A673 (cell line): ENCODE measurements around the gene CNN2. TPM values are rescaled to one million over a fixed set of nuclear protein-coding genes. Genes with fewer than 3 reads are reported as not detected.

ENCODE experiments used
- BruUV-seq: library from RNA; stranded (reverse); fragments of 400-500 nt; replicated peaks from 2 replicates; lab custom pipeline; 2021; lab: Mats Ljungman, UMichigan
- CTCF ChIA-PET: fragments of 300-600 bp; sonication (Branson Sonifier 250); formaldehyde crosslinking; loops from one replicate; lab custom pipeline; 2022; ENCODE audit warnings: antibody characterized with exemption; lab: Charles Lee
- POLR2A ChIA-PET: fragments of 300-600 bp; sonication (Branson Sonifier 250); formaldehyde crosslinking; loops from one replicate; lab custom pipeline; 2022; ENCODE audit warnings: antibody characterized with exemption; ENCODE audit not compliant: low non-redundant PET; lab: Charles Lee
- DNase-seq: peaks from one replicate; pipeline ENCODE4 v3.0.0-alpha.2; 2015; ENCODE audit warnings: low spot score
- H3K27ac ChIP-seq: fragments of 200-600 bp; sonication (generic); 2 replicates; pipeline ENCODE4 v1.5.1; 2016; ENCODE audit warnings: mixed run types, low read depth, mild to moderate bottlenecking, mixed read lengths, antibody characterized with exemption, low read length; ENCODE audit not compliant: poor library complexity, severe bottlenecking
- H3K27me3 ChIP-seq: fragments of 200-600 bp; sonication (generic); replicated peaks from 2 replicates; pipeline ENCODE4 v1.6.1; 2017; ENCODE audit warnings: mixed run types, low read depth, mild to moderate bottlenecking, mixed read lengths, antibody characterized with exemption, low read length; ENCODE audit not compliant: insufficient read depth, poor library complexity
- H3K36me3 ChIP-seq: fragments of 200-600 bp; sonication (generic); 2 replicates; pipeline ENCODE4 v1.6.1; 2016; ENCODE audit warnings: mixed run types, mild to moderate bottlenecking, mixed read lengths, antibody characterized with exemption, low read length; ENCODE audit not compliant: insufficient read depth, poor library complexity, severe bottlenecking
- H3K4me1 ChIP-seq: fragments of 200-600 bp; sonication (generic); 2 replicates; pipeline ENCODE4 v1.6.1; 2017; ENCODE audit warnings: mixed run types, mild to moderate bottlenecking, mixed read lengths, antibody characterized with exemption, low read length; ENCODE audit not compliant: insufficient read depth, poor library complexity, severe bottlenecking
- H3K4me3 ChIP-seq: fragments of 200-600 bp; sonication (generic); 2 replicates; pipeline ENCODE4 v1.5.1; 2016; ENCODE audit warnings: low read depth, mixed run types, mild to moderate bottlenecking, mixed read lengths, low read length; ENCODE audit not compliant: poor library complexity, severe bottlenecking
- H3K9me3 ChIP-seq: fragments of 200-600 bp; sonication (generic); 2 replicates; pipeline ENCODE4 v1.6.1; 2016; ENCODE audit warnings: mixed run types, low read depth, mild to moderate bottlenecking, mixed read lengths, antibody characterized with exemption, low read length; ENCODE audit not compliant: poor library complexity, severe bottlenecking
- EZH2 ChIP-seq: fragments of 200-600 bp; sonication (generic); IDR thresholded peaks from 2 replicates; pipeline ENCODE4 v1.6.1; 2017; ENCODE audit warnings: borderline replicate concordance, low read depth, mild to moderate bottlenecking, mixed read lengths, antibody characterized with exemption, low read length; ENCODE audit not compliant: poor library complexity, severe bottlenecking
- intact Hi-C: fragments of 100-400 bp; cut with micrococcal nuclease; formaldehyde crosslinking; loops from one replicate; pipeline ENCODE4 v1.10.0; 2022; ENCODE audit not compliant: unreplicated experiment
- total RNA-seq: library from RNA; stranded (reverse); gene quantifications from 2 replicates; pipeline ENCODE4 v1.2.3, GENCODE V29; 2021
- TF ChIP-seq, protein P1 (sequence below): fragments of 300-800, 200-600 bp; sonication (generic); conservative IDR thresholded peaks from 2 replicates; pipeline ENCODE4 v1.5.1; 2017; ENCODE audit warnings: low read depth, mild to moderate bottlenecking, antibody characterized with exemption, low read length, moderate library complexity, mixed read lengths

The CNN2 gene
- total RNA-seq, 1 experiment from 2014 or later: 112 TPM

DNA sequence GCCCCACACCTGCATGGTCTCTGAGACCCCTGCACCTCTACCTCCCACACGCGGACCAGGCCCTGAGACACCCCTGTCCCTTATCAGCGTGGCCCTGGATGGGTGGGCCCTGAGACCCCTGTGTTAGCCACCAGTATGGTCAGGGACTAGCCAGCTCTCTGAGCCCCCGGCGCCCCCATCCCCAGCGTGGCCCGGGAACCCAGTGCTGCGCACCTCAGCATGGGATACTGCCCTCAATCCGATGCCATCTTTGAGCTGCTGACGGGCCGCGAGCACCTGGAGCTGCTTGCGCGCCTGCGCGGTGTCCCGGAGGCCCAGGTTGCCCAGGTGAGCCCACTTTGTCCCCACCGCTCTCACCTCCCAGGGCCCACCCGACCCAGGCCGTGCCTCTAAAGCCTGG, 35.6 kb downstream of the CNN2 start:
- DNase-seq: no peak
- ChIA-PET POLR2A (no interaction called here), CTCF (no interaction called here)
- peaks cover 5% of the 10 kb centered on the region for H3K4me1 ChIP-seq
- intact Hi-C loops: no loop called here
- peaks cover 12% of the 10 kb centered on the region for H3K9me3 ChIP-seq
- no peak for TF ChIP-seq EZH2
- TF ChIP-seq, protein P1, sequence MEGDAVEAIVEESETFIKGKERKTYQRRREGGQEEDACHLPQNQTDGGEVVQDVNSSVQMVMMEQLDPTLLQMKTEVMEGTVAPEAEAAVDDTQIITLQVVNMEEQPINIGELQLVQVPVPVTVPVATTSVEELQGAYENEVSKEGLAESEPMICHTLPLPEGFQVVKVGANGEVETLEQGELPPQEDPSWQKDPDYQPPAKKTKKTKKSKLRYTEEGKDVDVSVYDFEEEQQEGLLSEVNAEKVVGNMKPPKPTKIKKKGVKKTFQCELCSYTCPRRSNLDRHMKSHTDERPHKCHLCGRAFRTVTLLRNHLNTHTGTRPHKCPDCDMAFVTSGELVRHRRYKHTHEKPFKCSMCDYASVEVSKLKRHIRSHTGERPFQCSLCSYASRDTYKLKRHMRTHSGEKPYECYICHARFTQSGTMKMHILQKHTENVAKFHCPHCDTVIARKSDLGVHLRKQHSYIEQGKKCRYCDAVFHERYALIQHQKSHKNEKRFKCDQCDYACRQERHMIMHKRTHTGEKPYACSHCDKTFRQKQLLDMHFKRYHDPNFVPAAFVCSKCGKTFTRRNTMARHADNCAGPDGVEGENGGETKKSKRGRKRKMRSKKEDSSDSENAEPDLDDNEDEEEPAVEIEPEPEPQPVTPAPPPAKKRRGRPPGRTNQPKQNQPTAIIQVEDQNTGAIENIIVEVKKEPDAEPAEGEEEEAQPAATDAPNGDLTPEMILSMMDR: no peak
- H3K4me3 ChIP-seq: no peak overlapping the region
- BruUV-seq: no TSS peak
- H3K27me3 ChIP-seq: no peaks in the 10 kb centered on the region
- H3K36me3 ChIP-seq: no peaks in the 10 kb centered on the region
- no peak overlapping the region for H3K27ac ChIP-seq

DNA sequence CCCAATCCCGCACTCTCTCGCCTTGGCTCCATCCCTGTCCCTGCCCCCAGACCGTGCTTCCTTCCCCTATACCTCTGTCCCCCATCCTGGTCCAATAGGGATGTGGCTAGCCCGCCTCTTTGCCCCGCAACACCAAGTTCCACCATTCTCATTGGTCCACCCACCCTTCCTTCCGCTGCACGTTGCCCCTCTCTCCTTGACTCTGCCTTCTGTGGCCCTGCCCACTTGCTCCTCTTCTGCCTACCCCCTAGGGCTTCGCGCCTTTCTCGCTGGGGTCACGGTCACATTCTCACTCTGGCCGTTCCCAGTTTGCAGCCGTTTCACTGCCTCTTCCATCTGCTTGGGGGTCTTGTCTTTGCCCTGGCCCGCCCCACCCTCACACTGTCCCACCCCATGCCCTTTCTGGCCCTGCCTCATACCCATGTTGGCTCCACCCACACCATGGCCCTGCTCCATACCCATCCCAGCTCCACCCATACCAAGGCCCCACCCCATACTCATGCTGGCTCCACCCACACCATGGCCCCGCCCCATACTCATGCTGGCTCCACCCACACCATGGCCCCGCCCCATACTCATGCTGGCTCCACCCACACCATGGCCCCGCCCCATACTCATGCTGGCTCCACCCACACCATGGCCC, 36.1 kb downstream of the CNN2 start:
- CTCF ChIA-PET: no interaction called here
- no peaks in the 10 kb centered on the region for H3K36me3 ChIP-seq
- no peak for DNase-seq
- no TSS peak for BruUV-seq
- intact Hi-C loops: no loop called here
- peaks cover 10% of the 10 kb centered on the region for H3K4me1 ChIP-seq
- POLR2A ChIA-PET: no interaction called here
- no peak overlapping the region for H3K4me3 ChIP-seq
- no peaks in the 10 kb centered on the region for H3K27me3 ChIP-seq
- peaks cover 6% of the 10 kb centered on the region for H3K9me3 ChIP-seq
- H3K27ac ChIP-seq: no peak overlapping the region
- TF ChIP-seq, protein P1: no peak
- TF ChIP-seq EZH2: no peak

DNA sequence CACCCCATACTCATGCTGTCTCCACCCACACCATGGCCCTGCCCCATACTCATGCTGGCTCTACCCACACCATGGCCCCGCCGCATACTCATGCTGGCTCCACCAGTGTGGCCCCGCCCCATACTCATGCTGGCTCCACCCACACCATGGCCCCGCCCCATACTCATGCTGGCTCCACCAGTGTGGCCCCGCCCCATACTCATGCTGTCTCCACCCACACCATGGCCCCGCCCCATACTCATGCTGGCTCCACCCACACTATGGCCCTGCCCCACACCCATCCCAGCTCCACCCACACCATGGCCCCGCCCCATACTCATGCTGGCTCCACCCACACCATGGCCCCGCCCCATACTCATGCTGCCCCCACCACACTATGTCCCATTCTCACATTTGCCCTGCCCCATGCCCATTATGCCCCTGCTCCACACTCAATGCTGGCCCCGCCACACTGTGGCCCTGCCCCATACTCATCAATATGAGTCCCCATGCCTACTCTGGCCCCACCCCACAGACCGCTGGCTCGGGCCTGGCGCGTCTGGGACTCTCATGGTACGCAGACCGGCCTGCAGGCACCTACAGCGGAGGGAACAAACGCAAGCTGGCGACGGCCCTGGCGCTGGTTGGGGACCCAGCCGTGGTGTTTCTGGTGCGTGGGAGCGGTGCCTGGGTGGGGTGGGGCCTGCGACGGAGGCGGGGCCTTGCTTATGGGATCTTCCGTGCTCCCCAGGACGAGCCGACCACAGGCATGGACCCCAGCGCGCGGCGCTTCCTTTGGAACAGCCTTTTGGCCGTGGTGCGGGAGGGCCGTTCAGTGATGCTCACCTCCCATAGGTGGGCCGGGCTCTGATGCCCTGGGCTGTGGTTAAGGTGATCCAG, 36.9 kb downstream of the CNN2 start:
- intact Hi-C loops: no loop called here
- CTCF ChIA-PET: no interaction called here
- no peak for DNase-seq
- peaks cover 16% of the 10 kb centered on the region for H3K4me1 ChIP-seq
- no peak overlapping the region for H3K4me3 ChIP-seq
- TF ChIP-seq, protein P1: no peak
- no peak for TF ChIP-seq EZH2
- no peak overlapping the region for H3K27ac ChIP-seq
- peaks cover 5% of the 10 kb centered on the region for H3K9me3 ChIP-seq
- no peaks in the 10 kb centered on the region for H3K27me3 ChIP-seq
- H3K36me3 ChIP-seq: no peaks in the 10 kb centered on the region
- POLR2A ChIA-PET: no interaction called here
- no TSS peak for BruUV-seq
